ENCODE measurements around the gene PIR. TPM values are rescaled to one million over a fixed set of nuclear protein-coding genes. Genes with fewer than 3 reads are reported as not detected.

PIR gene
- not detected for polyA plus RNA-seq

GRCh38 chrX:15493118-15493962, at the start of gene PIR:
Gene PIR (minus strand): TSS chrX:15493333. CDS start chrX:15491257, 2,076 bp downstream.
- Mint-ChIP-seq H3K4me1 (peaks cover 2 to 7% (median 4%) of the 10 kb centered on the region in 3 donors), H3K27ac (no peak within 1 kb of the TSS), H3K9me3 (no peaks in the 10 kb centered on the region), H3K36me3 (no peaks in the 10 kb centered on the region), H3K27me3 (peaks cover 25% of the 10 kb centered on the region), H3K4me3 (peak within 1 kb of the TSS; percentile 57 to 94 (median 79))

GRCh38 chrX:15530318-15530717, 37.2 kb upstream of the PIR start:
- Mint-ChIP-seq H3K4me3 (no peak overlapping the region), H3K4me1 (no peaks in the 10 kb centered on the region), H3K27ac (no peak overlapping the region), H3K9me3 (no peaks in the 10 kb centered on the region), H3K36me3 (no peaks in the 10 kb centered on the region), H3K27me3 (peaks cover 4% of the 10 kb centered on the region)

GRCh38 chrX:15529165-15529564, 36.0 kb upstream of the PIR start:
- H3K4me3 Mint-ChIP-seq = no peak overlapping the region
- H3K27ac Mint-ChIP-seq = no peak overlapping the region
- H3K9me3 Mint-ChIP-seq = no peaks in the 10 kb centered on the region
- no peaks in the 10 kb centered on the region for H3K36me3 Mint-ChIP-seq
- peaks cover 4% of the 10 kb centered on the region for H3K27me3 Mint-ChIP-seq
- H3K4me1 Mint-ChIP-seq = no peaks in the 10 kb centered on the region

GRCh38 chrX:15525664-15526416, 32.7 kb upstream of the PIR start:
- H3K27ac Mint-ChIP-seq = no peak overlapping the region
- no peak overlapping the region for H3K4me3 Mint-ChIP-seq
- H3K36me3 Mint-ChIP-seq = peaks cover 2% of the 10 kb centered on the region
- no peaks in the 10 kb centered on the region for H3K9me3 Mint-ChIP-seq
- H3K27me3 Mint-ChIP-seq = peaks cover 1% of the 10 kb centered on the region
- H3K4me1 Mint-ChIP-seq = no peaks in the 10 kb centered on the region

- peaks cover 1% of the 10 kb centered on the region for H3K27me3 Mint-ChIP-seq
- H3K9me3 Mint-ChIP-seq = no peaks in the 10 kb centered on the region
- H3K4me1 Mint-ChIP-seq = no peaks in the 10 kb centered on the region
- peaks cover 2% of the 10 kb centered on the region for H3K36me3 Mint-ChIP-seq
- H3K4me3 Mint-ChIP-seq = no peak overlapping the region
- no peak overlapping the region for H3K27ac Mint-ChIP-seq
Observed at GRCh38 chrX:15524417-15524816, 31.3 kb upstream of the PIR start.

GRCh38 chrX:15523088-15523487, 30.0 kb upstream of the PIR start:
- Mint-ChIP-seq H3K4me3 (no peak overlapping the region), H3K27ac (no peak overlapping the region), H3K27me3 (peaks cover 1% of the 10 kb centered on the region), H3K36me3 (peaks cover 2% of the 10 kb centered on the region), H3K4me1 (no peaks in the 10 kb centered on the region), H3K9me3 (no peaks in the 10 kb centered on the region)

GRCh38 chrX:15522464-15522863, 29.3 kb upstream of the PIR start:
- Mint-ChIP-seq H3K27me3 (peaks cover 1% of the 10 kb centered on the region), H3K27ac (no peak overlapping the region), H3K4me1 (no peaks in the 10 kb centered on the region), H3K36me3 (peaks cover 2% of the 10 kb centered on the region), H3K9me3 (no peaks in the 10 kb centered on the region), H3K4me3 (no peak overlapping the region)

GRCh38 chrX:15515931-15516330, 22.8 kb upstream of the PIR start:
- H3K4me1 Mint-ChIP-seq = no peaks in the 10 kb centered on the region

GRCh38 chrX:15514279-15514678, 21.1 kb upstream of the PIR start:
- Mint-ChIP-seq H3K4me3 (no peak overlapping the region), H3K27me3 (peaks cover 9% of the 10 kb centered on the region), H3K9me3 (no peaks in the 10 kb centered on the region), H3K27ac (no peak overlapping the region), H3K36me3 (peaks cover 1% of the 10 kb centered on the region), H3K4me1 (no peaks in the 10 kb centered on the region)

More at GRCh38 chrX:15515931-15516330, 22.8 kb upstream of the PIR start:
- no peaks in the 10 kb centered on the region for H3K9me3 Mint-ChIP-seq
- no peak overlapping the region for H3K27ac Mint-ChIP-seq
- no peak overlapping the region for H3K4me3 Mint-ChIP-seq
- no peaks in the 10 kb centered on the region for H3K36me3 Mint-ChIP-seq
- peaks cover 4% of the 10 kb centered on the region for H3K27me3 Mint-ChIP-seq

- Mint-ChIP-seq H3K36me3 (peaks cover 1% of the 10 kb centered on the region), H3K27ac (no peak overlapping the region), H3K4me3 (no peak overlapping the region), H3K27me3 (peaks cover 13% of the 10 kb centered on the region), H3K4me1 (no peaks in the 10 kb centered on the region), H3K9me3 (no peaks in the 10 kb centered on the region)
Observed at GRCh38 chrX:15512401-15512965, 19.4 kb upstream of the PIR start.

- no peaks in the 10 kb centered on the region for H3K4me1 Mint-ChIP-seq
- no peak overlapping the region for H3K27ac Mint-ChIP-seq
- no peak overlapping the region for H3K4me3 Mint-ChIP-seq
- H3K27me3 Mint-ChIP-seq = peaks cover 13% of the 10 kb centered on the region
- H3K9me3 Mint-ChIP-seq = no peaks in the 10 kb centered on the region
- H3K36me3 Mint-ChIP-seq = peaks cover 1% of the 10 kb centered on the region
Observed at GRCh38 chrX:15511563-15511962, 18.4 kb upstream of the PIR start.

- no peak overlapping the region for H3K4me3 Mint-ChIP-seq
- H3K27me3 Mint-ChIP-seq = peaks cover 16% of the 10 kb centered on the region
- no peak overlapping the region for H3K27ac Mint-ChIP-seq
- peaks cover 1% of the 10 kb centered on the region for H3K36me3 Mint-ChIP-seq
- H3K9me3 Mint-ChIP-seq = no peaks in the 10 kb centered on the region
- no peaks in the 10 kb centered on the region for H3K4me1 Mint-ChIP-seq
Observed at GRCh38 chrX:15509845-15510244, 16.7 kb upstream of the PIR start.

- Mint-ChIP-seq H3K9me3 (no peaks in the 10 kb centered on the region), H3K27ac (no peak overlapping the region), H3K4me3 (no peak overlapping the region), H3K27me3 (peaks cover 22% of the 10 kb centered on the region), H3K36me3 (peaks cover 1% of the 10 kb centered on the region), H3K4me1 (no peaks in the 10 kb centered on the region)
Observed at GRCh38 chrX:15507005-15507404, 13.9 kb upstream of the PIR start.

- Mint-ChIP-seq H3K36me3 (no peaks in the 10 kb centered on the region), H3K4me1 (no peaks in the 10 kb centered on the region), H3K27me3 (peaks cover 19% of the 10 kb centered on the region), H3K27ac (no peak overlapping the region), H3K4me3 (no peak overlapping the region), H3K9me3 (no peaks in the 10 kb centered on the region)
Observed at GRCh38 chrX:15505101-15505500, 12.0 kb upstream of the PIR start.

GRCh38 chrX:15504661-15505060, 11.5 kb upstream of the PIR start:
- Mint-ChIP-seq H3K9me3 (no peaks in the 10 kb centered on the region), H3K27me3 (peaks cover 16% of the 10 kb centered on the region), H3K36me3 (no peaks in the 10 kb centered on the region), H3K4me3 (no peak overlapping the region), H3K4me1 (no peaks in the 10 kb centered on the region), H3K27ac (no peak overlapping the region)
